Endothelial cell of umbilical vein (primary cell): ENCODE data around the gene FBXO40. TPM values are rescaled to one million over a fixed set of nuclear protein-coding genes. Genes with fewer than 3 reads are reported as not detected.

Source experiments
- BruUV-seq: library from RNA; stranded (reverse); fragments of 400-500 nt; replicated peaks from 2 replicates; lab custom pipeline; 2021; lab: Mats Ljungman, UMichigan
- CTCF ChIA-PET: fragments of 300-600, 350-600 bp; sonication (Branson Sonifier 250); formaldehyde crosslinking; loops from one replicate; lab custom pipeline; 2021; ENCODE audit warnings: antibody characterized with exemption, inconsistent platforms; lab: Charles Lee
- POLR2A ChIA-PET: fragments of 300-600, 350-600 bp; sonication (Branson Sonifier 250); formaldehyde crosslinking; loops from one replicate; lab custom pipeline; 2021; ENCODE audit warnings: antibody characterized with exemption, inconsistent platforms; lab: Charles Lee
- DNase-seq: peaks from one replicate; pipeline ENCODE4 v3.0.0-alpha.2; 2011; ENCODE audit warnings: low read depth, low spot score
- FAIRE-seq: peaks from 2 replicates; lab custom pipeline; 2011; peaks lifted over from hg19 to GRCh38; lab: Jason Lieb, UNC
- H2AFZ ChIP-seq: 2 replicates; pipeline ENCODE4 v1.6.0; 2012; ENCODE audit warnings: low read depth, low read length, control low read depth, inconsistent platforms
- H3K27ac ChIP-seq: 2 replicates; pipeline ENCODE4 v1.5.1; 2011; ENCODE audit warnings: low read depth, mild to moderate bottlenecking, control low read depth, low read length, moderate library complexity; ENCODE audit not compliant: insufficient read depth
- H3K27me3 ChIP-seq, 2 experiments: 2 replicates each; pipeline versions ENCODE4 v1.6.0 to v1.6.1; 2011; ENCODE audit warnings: low read length in 2 of 2, mixed read lengths in 1 of 2; ENCODE audit not compliant: control insufficient read depth in 2 of 2, insufficient read depth in 2 of 2
- H3K36me3 ChIP-seq, 2 experiments: 2 replicates in 1 of 2; 3 replicates in 1 of 2; pipeline ENCODE4 v1.5.1; 2011; ENCODE audit warnings: low read length in 2 of 2, mild to moderate bottlenecking in 1 of 2, moderate library complexity in 1 of 2; ENCODE audit not compliant: control insufficient read depth in 2 of 2, insufficient read depth in 2 of 2; ENCODE audit errors: extremely low read depth in 1 of 2
- H3K4me1 ChIP-seq: 3 replicates; pipeline ENCODE4 v1.5.1; 2011; ENCODE audit warnings: mild to moderate bottlenecking, low read length; ENCODE audit not compliant: control insufficient read depth, insufficient read depth; ENCODE audit errors: extremely low read depth
- H3K4me2 ChIP-seq: 2 replicates; pipeline ENCODE4 v1.6.1; 2011; ENCODE audit warnings: low read length, control low read depth, mixed read lengths; ENCODE audit not compliant: insufficient read depth
- H3K4me3 ChIP-seq, 3 experiments: fragments of 200-600 bp in 1 of 3; sonication (generic), shearing (Covaris generic) in 1 of 3; replicated peaks in 1 of 3; 2 replicates each; pipeline ENCODE4 v1.5.1; 2011 to 2016; ENCODE audit warnings: control low read depth in 3 of 3, low read length in 3 of 3, mild to moderate bottlenecking in 2 of 3, inconsistent platforms in 1 of 3, low read depth in 1 of 3, moderate library complexity in 1 of 3; ENCODE audit not compliant: insufficient read depth in 1 of 3
- H3K79me2 ChIP-seq: 2 replicates; pipeline ENCODE4 v1.6.0; 2012; ENCODE audit warnings: low read length, inconsistent platforms; ENCODE audit not compliant: control insufficient read depth, insufficient read depth
- H3K9ac ChIP-seq: replicated peaks from 2 replicates; pipeline ENCODE3; 2011; ENCODE audit warnings: low read length, control low read depth; ENCODE audit not compliant: insufficient read depth; ENCODE audit errors: extremely low read depth
- H3K9me1 ChIP-seq: replicated peaks from 3 replicates; pipeline ENCODE4 v1.6.0; 2011; ENCODE audit warnings: mild to moderate bottlenecking, low read length; ENCODE audit not compliant: control insufficient read depth, insufficient read depth; ENCODE audit errors: extremely low read depth
- H3K9me3 ChIP-seq: replicated peaks from 2 replicates; pipeline ENCODE4 v1.5.1; 2012; ENCODE audit warnings: low read length, inconsistent platforms; ENCODE audit not compliant: control insufficient read depth, insufficient read depth
- H4K20me1 ChIP-seq: replicated peaks from 2 replicates; pipeline ENCODE3; 2011; ENCODE audit warnings: mild to moderate bottlenecking, low read length; ENCODE audit not compliant: control insufficient read depth, insufficient read depth; ENCODE audit errors: extremely low read depth
- EZH2 ChIP-seq: IDR thresholded peaks from 2 replicates; pipeline ENCODE4 v1.6.1; 2012; ENCODE audit warnings: borderline replicate concordance, low read depth, mild to moderate bottlenecking, moderate library complexity, low read length, inconsistent platforms; ENCODE audit not compliant: severe bottlenecking
- FOS ChIP-seq: IDR thresholded peaks from 2 replicates; pipeline ENCODE4 v1.6.1; 2011; ENCODE audit warnings: mild to moderate bottlenecking, low read length, moderate library complexity, borderline replicate concordance; ENCODE audit not compliant: insufficient read depth
- GATA2 ChIP-seq: IDR thresholded peaks from 2 replicates; pipeline ENCODE4 v1.7.0; 2011; ENCODE audit warnings: low read depth, mild to moderate bottlenecking, moderate library complexity, mixed read lengths, low read length; ENCODE audit not compliant: insufficient read length, insufficient read depth
- JUN ChIP-seq: IDR thresholded peaks from 2 replicates; pipeline ENCODE4 v1.6.1; 2011; ENCODE audit warnings: borderline replicate concordance, low read depth; ENCODE audit not compliant: insufficient read length, insufficient read depth
- MYC ChIP-seq: IDR thresholded peaks from one replicate; pipeline ENCODE4 v1.6.1; 2011; ENCODE audit warnings: mild to moderate bottlenecking, low read depth, low read length
- POLR2A ChIP-seq: IDR thresholded peaks from 2 replicates; pipeline ENCODE4 v1.6.1; 2012; ENCODE audit warnings: low read depth, mild to moderate bottlenecking, control low read depth, low read length
- dilution Hi-C: fragments of 300-500 bp; cut with MboI; formaldehyde crosslinking; loops from one replicate; pipeline ENCODE4 v1.15.0; 2019; ENCODE audit warnings: low sequenced_read_pairs; ENCODE audit not compliant: extremely low pct_ligation_motif_present
- intact Hi-C: fragments of 100-400 bp; cut with micrococcal nuclease; formaldehyde crosslinking; loops from one replicate; pipeline ENCODE4 v1.10.0; 2022
- polyA plus RNA-seq, 4 experiments: library from polyadenylated mRNA; depleted of rRNA in 3 of 4; stranded (reverse) in 3 of 4; unstranded in 1 of 4; fragments of >200 nt; gene quantifications; 2 replicates each; pipeline versions ENCODE4 v1.2.1 to v1.2.3, GENCODE V29; 2011 to 2012; ENCODE audit warnings: missing spikeins in 1 of 4
- total RNA-seq: library from RNA; stranded (reverse); gene quantifications from 2 replicates; pipeline ENCODE4 v1.2.3, GENCODE V29; 2021
- TF ChIP-seq, protein P1 (sequence below): IDR thresholded peaks from 2 replicates; pipeline ENCODE4 v1.6.1; 2011; ENCODE audit not compliant: insufficient read depth, insufficient read length

The FBXO40 gene
- total and polyA plus RNA-seq, 2 donors (not counting 3 experiments of a cell fraction or from before 2014, with no cell fraction given): not detected

GRCh38 chr3:121621491-121621890 is 28.3 kb downstream of the FBXO40 start:
- no peak for TF ChIP-seq GATA2
- TF ChIP-seq, protein P1, sequence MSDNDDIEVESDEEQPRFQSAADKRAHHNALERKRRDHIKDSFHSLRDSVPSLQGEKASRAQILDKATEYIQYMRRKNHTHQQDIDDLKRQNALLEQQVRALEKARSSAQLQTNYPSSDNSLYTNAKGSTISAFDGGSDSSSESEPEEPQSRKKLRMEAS: no peak
- no peak for TF ChIP-seq EZH2
- no peak overlapping the region for H3K27ac ChIP-seq
- H3K79me2 ChIP-seq: no peaks in the 10 kb centered on the region
- H3K4me3 ChIP-seq: no peak overlapping the region
- BruUV-seq: no TSS peak
- H3K4me1 ChIP-seq: no peaks in the 10 kb centered on the region
- ChIA-PET POLR2A (no interaction called here), CTCF (no interaction called here)
- FAIRE-seq (no peak), DNase-seq (no peak)
- no peaks in the 10 kb centered on the region for H3K9me3 ChIP-seq
- dilution Hi-C loops (no loop called here), intact Hi-C loops (no loop called here)
- H3K9me1 ChIP-seq: no peaks in the 10 kb centered on the region
- no peaks in the 10 kb centered on the region for H3K36me3 ChIP-seq
- H2AFZ ChIP-seq: no peak overlapping the region
- H3K4me2 ChIP-seq: no peak overlapping the region
- no peaks in the 10 kb centered on the region for H4K20me1 ChIP-seq
- no peak overlapping the region for H3K9ac ChIP-seq
- no peaks in the 10 kb centered on the region for H3K27me3 ChIP-seq

- intact Hi-C loops (no loop called here), dilution Hi-C loops (no loop called here)
- no peaks in the 10 kb centered on the region for H3K27me3 ChIP-seq
- no peaks in the 10 kb centered on the region for H3K4me1 ChIP-seq
- H4K20me1 ChIP-seq: no peaks in the 10 kb centered on the region
- H3K4me3 ChIP-seq: no peak overlapping the region
- BruUV-seq: no TSS peak
- FAIRE-seq: no peak
- TF ChIP-seq EZH2 (no peak), JUN (no peak), FOS (no peak), MYC (no peak), POLR2A (no peak), GATA2 (no peak)
- TF ChIP-seq, protein P1: no peak
- POLR2A ChIA-PET: no interaction called here
- H3K36me3 ChIP-seq: no peaks in the 10 kb centered on the region
- no peak overlapping the region for H3K4me2 ChIP-seq
- DNase-seq: no peak
- H3K79me2 ChIP-seq: no peaks in the 10 kb centered on the region
- no peak overlapping the region for H3K9ac ChIP-seq
- CTCF ChIA-PET: no interaction called here
- H3K9me1 ChIP-seq: no peaks in the 10 kb centered on the region
- no peak overlapping the region for H3K27ac ChIP-seq
- H3K9me3 ChIP-seq: no peaks in the 10 kb centered on the region
- H2AFZ ChIP-seq: no peak overlapping the region
Observed at GRCh38 chr3:121624147-121624899, 31.1 kb downstream of the FBXO40 start.
